ENCODE data around the gene SUCNR1.
"Not testable (repeated sequence)": the region's sequence is repeated elsewhere in the genome, so short reads cannot be mapped to it uniquely, and the experiment has no call there.

SUCNR1 gene

GRCh38 chr3:151856641-151857040, 16.8 kb upstream of the SUCNR1 start:
- in situ Hi-C loops (cut with HindIII; ENCODE audit: low pct_unique_long_range_greater_than_20kb, low sequenced_read_pairs): no loop called here
- TF ChIP-seq JUND (IDR thresholded peaks at IDR 0.05; ENCODE audit: low read depth): no peak
- no peak for DNase-seq (ENCODE audit: low read depth in 1 of 2, low spot score in 1 of 2)

GRCh38 chr3:151859233-151859673, 14.2 kb upstream of the SUCNR1 start:
- in situ Hi-C loops (cut with HindIII; ENCODE audit: low pct_unique_long_range_greater_than_20kb, low sequenced_read_pairs): no loop called here
- no peak for TF ChIP-seq JUND (IDR thresholded peaks at IDR 0.05; ENCODE audit: low read depth)
- no peak for DNase-seq (ENCODE audit: low read depth in 1 of 2, low spot score in 1 of 2)

- in situ Hi-C loops (cut with HindIII; ENCODE audit: low pct_unique_long_range_greater_than_20kb, low sequenced_read_pairs): no loop called here
- DNase-seq (ENCODE audit: low read depth in 1 of 2, low spot score in 1 of 2): no peak
- no peak for TF ChIP-seq JUND (IDR thresholded peaks at IDR 0.05; ENCODE audit: low read depth)
Measured at GRCh38 chr3:151859905-151860304, 13.5 kb upstream of the SUCNR1 start.

DNA sequence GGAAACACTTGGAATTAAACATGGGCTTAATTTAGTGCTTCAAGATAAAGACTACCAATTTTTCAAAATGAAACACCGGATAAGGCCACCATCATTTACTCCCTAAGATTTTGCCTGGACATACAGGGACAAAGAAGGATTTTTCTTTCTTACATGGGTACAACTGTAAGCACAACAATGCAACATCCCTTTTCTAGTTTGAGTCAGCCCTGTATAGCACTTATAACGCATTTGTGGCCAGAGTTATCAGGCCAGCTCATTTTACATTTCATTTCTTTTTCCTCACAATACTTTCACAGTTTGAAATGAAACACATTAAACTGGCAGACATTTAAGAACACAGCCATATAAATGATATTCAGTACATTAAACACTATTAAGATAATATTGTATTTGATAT, 9.8 kb upstream of the SUCNR1 start:
- in situ Hi-C loops (cut with HindIII; ENCODE audit: low pct_unique_long_range_greater_than_20kb, low sequenced_read_pairs): no loop called here
- no peak for TF ChIP-seq JUND (IDR thresholded peaks at IDR 0.05; ENCODE audit: low read depth)
- no peak for DNase-seq (ENCODE audit: low read depth in 1 of 2, low spot score in 1 of 2)

DNA sequence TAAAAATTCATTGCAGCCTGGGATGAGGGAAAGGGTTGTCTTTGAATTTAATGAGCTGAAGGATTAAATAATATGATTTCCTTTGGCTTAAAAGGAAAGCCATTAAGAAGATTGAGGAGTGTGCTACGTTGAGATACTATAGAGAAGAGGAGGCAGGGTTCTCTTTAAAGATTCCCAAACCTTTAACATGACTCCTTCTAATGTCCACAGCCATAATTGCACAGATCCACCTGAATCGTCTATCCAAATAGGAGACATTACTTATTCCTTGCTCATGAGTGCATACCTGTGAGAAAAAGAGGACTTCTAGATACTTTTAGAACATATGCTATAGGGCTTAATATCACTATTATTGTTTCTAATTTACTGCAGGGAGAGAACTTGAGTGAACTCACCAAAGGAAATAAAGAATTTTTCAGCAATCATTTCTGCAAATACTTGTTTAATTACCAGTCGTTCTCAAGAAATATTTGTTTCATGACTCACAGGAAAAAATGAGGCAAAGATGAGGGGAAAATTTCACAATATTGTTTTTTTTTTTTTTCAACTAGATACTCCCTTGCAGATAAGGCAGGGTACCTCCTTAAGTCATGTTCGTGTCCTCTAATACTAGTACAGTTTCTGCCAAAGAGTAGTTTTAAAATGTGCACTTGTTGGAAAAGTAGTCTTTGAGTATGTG, 8.9 kb upstream of the SUCNR1 start:
- DNase-seq (ENCODE audit: low read depth in 1 of 2, low spot score in 1 of 2): no peak
- TF ChIP-seq JUND (IDR thresholded peaks at IDR 0.05; ENCODE audit: low read depth): no peak
- in situ Hi-C loops (cut with HindIII; ENCODE audit: low pct_unique_long_range_greater_than_20kb, low sequenced_read_pairs): no loop called here

- in situ Hi-C loops (cut with HindIII; ENCODE audit: low pct_unique_long_range_greater_than_20kb, low sequenced_read_pairs): no loop called here
- DNase-seq (ENCODE audit: low read depth in 1 of 2, low spot score in 1 of 2): no peak
- TF ChIP-seq JUND (IDR thresholded peaks at IDR 0.05; ENCODE audit: low read depth): no peak
Measured at GRCh38 chr3:151866711-151867410, 6.6 kb upstream of the SUCNR1 start.

GRCh38 chr3:151867666-151868065, 5.8 kb upstream of the SUCNR1 start:
- DNase-seq (ENCODE audit: low read depth in 1 of 2, low spot score in 1 of 2): no peak
- no peak for TF ChIP-seq JUND (IDR thresholded peaks at IDR 0.05; ENCODE audit: low read depth)

DNA sequence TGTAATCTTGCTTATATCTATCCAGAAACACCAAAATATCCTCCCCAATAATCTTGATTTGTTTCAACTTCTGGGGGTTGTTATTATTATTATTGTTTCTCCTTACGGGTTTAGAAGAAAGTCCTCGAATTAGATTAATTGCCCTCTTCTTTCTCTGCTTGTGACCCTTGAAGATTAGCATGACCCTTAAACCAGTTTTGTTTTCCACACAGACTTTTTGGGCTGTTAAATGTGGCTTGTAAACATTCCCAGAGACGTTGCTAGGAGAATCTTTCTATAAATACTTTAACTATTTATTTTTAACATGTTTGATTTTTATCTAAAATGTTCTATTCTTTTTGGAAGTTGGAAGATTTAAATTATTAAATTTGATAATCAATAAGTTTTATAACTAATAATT, 4.3 kb upstream of the SUCNR1 start:
- no peak for TF ChIP-seq JUND (IDR thresholded peaks at IDR 0.05; ENCODE audit: low read depth)
- no peak for DNase-seq (ENCODE audit: low read depth in 1 of 2, low spot score in 1 of 2)
- in situ Hi-C loops (cut with HindIII; ENCODE audit: low pct_unique_long_range_greater_than_20kb, low sequenced_read_pairs): no loop called here

More at GRCh38 chr3:151867666-151868065, 5.8 kb upstream of the SUCNR1 start:
- in situ Hi-C loops (cut with HindIII; ENCODE audit: low pct_unique_long_range_greater_than_20kb, low sequenced_read_pairs): no loop called here

DNA sequence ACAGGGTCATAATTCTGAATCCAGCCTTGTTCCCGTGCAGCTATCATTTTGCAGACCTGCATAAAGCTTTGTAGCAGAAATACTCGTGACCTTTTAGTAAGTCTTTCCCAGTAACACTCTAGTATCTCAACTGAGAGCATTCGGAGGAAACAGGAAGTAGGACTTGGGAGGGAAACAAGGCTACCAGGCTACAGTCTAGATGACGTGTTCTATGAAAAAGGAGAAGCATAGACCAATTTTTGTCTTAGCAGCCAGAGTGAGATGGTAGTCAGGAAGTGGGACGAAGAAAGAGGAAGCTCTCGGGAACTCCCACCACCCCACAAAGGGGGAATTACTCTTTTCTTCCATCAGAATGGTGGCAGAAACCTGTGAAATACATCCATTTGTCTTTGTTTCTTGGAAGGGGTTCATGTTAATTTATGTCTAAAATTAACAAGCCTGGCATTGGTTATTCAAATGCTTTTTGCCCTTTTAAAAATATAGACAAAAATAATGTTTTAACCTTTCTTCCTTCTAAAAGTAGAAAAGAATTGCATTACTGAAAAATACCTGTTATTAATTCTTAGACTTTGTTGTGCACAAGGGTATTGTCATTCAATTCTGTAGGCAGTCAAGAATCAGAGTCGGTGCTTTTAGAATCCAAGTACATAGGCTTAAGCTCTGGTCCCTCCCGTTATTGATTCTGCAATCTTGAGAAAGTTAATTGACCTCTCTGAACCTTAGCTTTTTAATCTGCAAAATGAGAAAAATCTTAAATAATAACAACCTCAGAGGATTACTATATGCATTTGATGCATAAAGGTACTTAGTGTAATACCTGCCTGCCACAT, 1.6 kb upstream of the SUCNR1 start:
- in situ Hi-C loops (cut with HindIII; ENCODE audit: low pct_unique_long_range_greater_than_20kb, low sequenced_read_pairs): no loop called here
- no peak for TF ChIP-seq JUND (IDR thresholded peaks at IDR 0.05; ENCODE audit: low read depth)
- no peak for DNase-seq (ENCODE audit: low read depth in 1 of 2, low spot score in 1 of 2)

DNA sequence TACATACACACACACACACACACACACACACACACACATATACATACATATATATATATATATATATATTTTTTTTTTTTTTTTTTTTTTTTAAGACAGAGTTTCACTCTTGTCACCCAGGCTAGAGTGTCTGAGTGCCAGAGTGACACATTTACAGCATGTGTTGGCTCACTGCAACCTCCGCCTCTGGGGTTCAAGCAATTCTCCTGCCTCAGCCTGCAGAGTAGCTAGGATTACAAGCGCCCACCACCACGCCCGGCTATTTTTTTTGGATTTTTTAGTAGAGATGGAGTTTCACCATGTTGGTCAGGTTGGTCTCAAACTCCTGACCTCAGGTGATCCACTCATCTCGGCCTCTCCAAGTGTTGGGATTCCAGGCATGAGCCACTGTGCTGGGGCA, 636 bp downstream of the SUCNR1 start:
- DNase-seq (ENCODE audit: low read depth in 1 of 2, low spot score in 1 of 2); in situ Hi-C loops (cut with HindIII; ENCODE audit: low pct_unique_long_range_greater_than_20kb, low sequenced_read_pairs): not testable (repeated sequence)

- in situ Hi-C loops (cut with HindIII; ENCODE audit: low pct_unique_long_range_greater_than_20kb, low sequenced_read_pairs): no loop called here
- TF ChIP-seq JUND (IDR thresholded peaks at IDR 0.05; ENCODE audit: low read depth): no peak
- no peak for DNase-seq (ENCODE audit: low read depth in 1 of 2, low spot score in 1 of 2)
Measured at GRCh38 chr3:151875759-151876158, 2.3 kb downstream of the SUCNR1 start.

DNA sequence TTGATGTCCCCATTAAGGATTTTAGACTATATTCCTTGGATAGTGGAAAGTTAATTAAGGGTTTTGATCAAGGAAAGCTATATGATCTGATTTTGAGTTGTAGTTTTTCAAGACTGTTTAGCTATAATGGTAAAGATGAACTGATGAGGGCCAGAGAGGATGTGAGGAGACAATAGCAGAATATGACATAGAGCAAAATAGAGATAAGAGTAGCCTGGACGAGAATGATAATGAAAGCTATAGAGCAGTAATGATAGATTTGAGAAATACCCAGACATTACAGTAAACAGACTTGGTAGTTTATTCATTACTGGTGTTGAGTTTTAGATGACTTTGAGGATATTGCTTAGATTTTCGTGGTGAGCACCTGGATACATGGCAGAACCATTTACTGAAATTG, 3.8 kb downstream of the SUCNR1 start:
- in situ Hi-C loops (cut with HindIII; ENCODE audit: low pct_unique_long_range_greater_than_20kb, low sequenced_read_pairs): no loop called here
- no peak for TF ChIP-seq JUND (IDR thresholded peaks at IDR 0.05; ENCODE audit: low read depth)
- no peak for DNase-seq (ENCODE audit: low read depth in 1 of 2, low spot score in 1 of 2)

DNA sequence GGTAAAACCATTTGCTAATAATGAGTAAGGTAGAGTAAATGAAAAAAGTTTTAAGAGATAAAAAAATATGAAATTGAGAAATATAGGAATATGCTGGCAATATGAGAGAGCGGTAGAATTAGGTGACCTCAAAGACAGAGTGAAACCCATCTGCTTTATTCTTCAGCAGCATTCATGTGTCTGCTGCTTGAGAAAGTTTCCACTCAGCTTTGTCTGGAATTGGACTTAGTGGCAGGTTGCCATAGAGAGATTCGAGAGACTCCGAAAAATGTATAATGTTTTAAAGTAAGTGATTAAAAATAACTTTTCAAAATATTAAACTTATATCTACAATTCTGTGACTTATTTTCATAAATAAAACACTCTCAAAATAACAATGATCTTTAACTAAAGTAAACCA, 5.0 kb downstream of the SUCNR1 start:
- DNase-seq (ENCODE audit: low read depth in 1 of 2, low spot score in 1 of 2): no peak
- TF ChIP-seq JUND (IDR thresholded peaks at IDR 0.05; ENCODE audit: low read depth): no peak
- in situ Hi-C loops (cut with HindIII; ENCODE audit: low pct_unique_long_range_greater_than_20kb, low sequenced_read_pairs): no loop called here

Measured in T47D (cell line).